DOHH2 (cell line): ENCODE measurements around the gene CCDC106.

Experiments used
- EZH2phosphoT487 ChIP-seq: fragments of 200-600 bp; sonication (generic); IDR thresholded peaks from 2 replicates; pipeline ENCODE4 v1.6.1; 2017; ENCODE audit warnings: borderline replicate concordance, mild to moderate bottlenecking, antibody characterized with exemption, low read length, moderate library complexity, mixed read lengths
- TF ChIP-seq, protein P1 (sequence below): fragments of 200-600 bp; sonication (generic); IDR thresholded peaks from one replicate; pipeline ENCODE4 v1.5.1; 2014; ENCODE audit warnings: antibody characterized with exemption, mild to moderate bottlenecking, low read depth, low read length; ENCODE audit not compliant: poor library complexity, severe bottlenecking

DNA sequence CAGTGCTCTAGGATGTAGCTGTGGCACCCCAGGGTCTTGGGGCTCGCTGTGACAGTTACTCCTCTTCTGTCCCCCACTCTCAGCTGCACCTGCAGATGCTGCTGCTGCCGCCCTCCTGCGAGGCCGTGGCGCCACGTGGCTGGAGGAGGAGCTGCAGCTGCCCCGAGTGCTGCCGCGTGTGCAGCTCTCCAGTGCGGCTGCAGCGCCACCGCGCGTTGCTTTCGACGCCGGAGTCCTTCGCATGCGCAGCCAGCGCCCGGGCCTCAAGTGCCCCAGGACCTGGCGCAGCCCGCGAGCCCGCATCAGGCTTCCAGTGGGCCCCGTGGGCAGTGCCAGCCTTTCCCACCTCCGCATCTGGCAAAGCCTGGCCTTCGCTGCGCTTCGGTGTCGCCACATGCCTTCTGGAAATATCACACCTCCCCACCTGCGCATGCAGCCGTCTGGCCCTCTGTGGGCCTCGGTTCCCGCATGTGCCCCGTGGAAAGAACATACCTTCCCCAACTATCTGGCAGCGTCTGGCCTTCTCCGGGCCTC, 7.9 kb upstream of the CCDC106 start:
- TF ChIP-seq, protein P1, sequence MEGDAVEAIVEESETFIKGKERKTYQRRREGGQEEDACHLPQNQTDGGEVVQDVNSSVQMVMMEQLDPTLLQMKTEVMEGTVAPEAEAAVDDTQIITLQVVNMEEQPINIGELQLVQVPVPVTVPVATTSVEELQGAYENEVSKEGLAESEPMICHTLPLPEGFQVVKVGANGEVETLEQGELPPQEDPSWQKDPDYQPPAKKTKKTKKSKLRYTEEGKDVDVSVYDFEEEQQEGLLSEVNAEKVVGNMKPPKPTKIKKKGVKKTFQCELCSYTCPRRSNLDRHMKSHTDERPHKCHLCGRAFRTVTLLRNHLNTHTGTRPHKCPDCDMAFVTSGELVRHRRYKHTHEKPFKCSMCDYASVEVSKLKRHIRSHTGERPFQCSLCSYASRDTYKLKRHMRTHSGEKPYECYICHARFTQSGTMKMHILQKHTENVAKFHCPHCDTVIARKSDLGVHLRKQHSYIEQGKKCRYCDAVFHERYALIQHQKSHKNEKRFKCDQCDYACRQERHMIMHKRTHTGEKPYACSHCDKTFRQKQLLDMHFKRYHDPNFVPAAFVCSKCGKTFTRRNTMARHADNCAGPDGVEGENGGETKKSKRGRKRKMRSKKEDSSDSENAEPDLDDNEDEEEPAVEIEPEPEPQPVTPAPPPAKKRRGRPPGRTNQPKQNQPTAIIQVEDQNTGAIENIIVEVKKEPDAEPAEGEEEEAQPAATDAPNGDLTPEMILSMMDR: peak; percentile 76
- TF ChIP-seq EZH2phosphoT487: no peak
